ENCODE measurements around the gene AUNIP. TPM values are rescaled to one million over a fixed set of nuclear protein-coding genes. Genes with fewer than 3 reads are reported as not detected.

AUNIP gene
- total and polyA plus RNA-seq, 9 donors: 0.23 to 0.75 (median 0.44) TPM; not detected in 1

DNA sequence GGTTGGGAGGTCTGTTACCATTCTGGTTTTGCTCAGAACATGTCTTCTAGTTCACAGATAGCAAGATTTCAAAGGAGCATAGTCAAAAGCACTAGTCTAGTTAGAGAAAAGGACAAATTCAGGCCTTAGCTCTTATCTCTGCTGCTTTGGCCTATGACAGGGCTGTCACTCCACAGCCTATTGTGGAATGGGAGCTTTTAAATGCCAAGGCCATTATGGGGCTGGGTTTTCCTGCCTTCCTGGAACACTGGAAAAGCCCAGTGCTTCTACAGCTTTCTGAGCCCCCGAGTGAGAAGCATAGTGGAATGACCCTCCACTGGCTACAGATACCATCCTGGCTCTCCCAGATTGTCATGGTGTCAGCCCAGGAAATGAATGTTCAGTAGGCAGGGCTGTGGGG is 30.2 kb downstream of the AUNIP start:
- no peaks in the 10 kb centered on the region for H3K27me3 ChIP-seq
- no peak for DNase-seq
- H3K36me3 ChIP-seq: no peaks in the 10 kb centered on the region
- H3K9me3 ChIP-seq: no peaks in the 10 kb centered on the region
- no peaks in the 10 kb centered on the region for H3K4me1 ChIP-seq (ENCODE audit: insufficient read depth)
- no peak for TF ChIP-seq EP300 (IDR thresholded peaks at IDR 0.05)
- no peak overlapping the region for H3K4me3 ChIP-seq
- intact Hi-C loops (cut with DNase I): loop anchor here in 2 of 4 donors (10.0 kb wide), 2 partner anchors 46 to 176 kb away; partner anchors contain the start of gene PAQR7 (in 2 of the 2)
- 49 to 73% (median 71%) methylated on average over 1 of the region's 1 CpG for WGBS, 3 donors
- H3K27ac ChIP-seq: no peak overlapping the region

DNA sequence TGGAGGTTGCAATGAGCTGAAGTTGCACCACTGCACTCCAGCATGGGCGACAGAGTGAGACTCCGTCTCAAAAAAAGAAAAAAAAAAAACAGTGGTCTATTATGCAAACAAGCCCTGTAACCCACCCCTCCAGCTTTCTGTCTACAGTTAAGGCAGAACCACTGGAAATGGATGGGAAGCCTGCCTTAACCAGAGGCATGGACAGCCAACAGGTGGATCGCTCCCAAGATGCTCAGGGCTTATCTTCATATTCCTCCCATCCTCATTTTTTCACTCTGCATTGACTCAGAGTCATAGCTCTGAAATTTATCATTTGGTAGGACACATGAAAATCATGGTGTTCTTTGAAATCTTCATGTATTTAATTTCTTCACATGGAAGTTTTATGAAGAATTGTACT is 30.8 kb downstream of the AUNIP start:
- 57 to 65% (median 64%) methylated on average over 3 of the region's 3 CpGs for WGBS, 3 donors
- H3K4me3 ChIP-seq: no peak overlapping the region

DNA sequence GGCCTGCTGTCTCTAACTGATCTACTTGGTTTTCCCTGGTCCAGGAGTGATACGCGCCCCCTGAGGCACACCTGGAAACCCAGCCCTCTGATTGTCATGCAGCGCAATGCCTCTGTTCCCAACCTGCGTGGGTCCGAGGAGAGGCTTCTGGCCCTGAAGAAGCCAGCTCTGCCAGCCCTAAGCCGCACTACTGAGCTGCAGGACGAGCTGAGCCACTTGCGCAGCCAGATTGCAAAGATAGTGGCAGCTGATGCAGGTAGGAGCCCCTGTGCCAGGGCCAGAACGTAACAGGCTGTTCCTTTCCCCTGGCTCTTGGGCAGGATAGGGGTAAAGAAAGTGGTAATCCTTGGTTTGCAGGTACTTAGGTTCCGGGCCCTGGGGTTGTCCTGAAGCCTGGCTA is 32.7 kb downstream of the AUNIP start:
- WGBS, 3 donors: 92 to 100% (median 92%) methylated on average over 6 to 10 of the region's 10 CpGs
- TF ChIP-seq, protein P1, sequence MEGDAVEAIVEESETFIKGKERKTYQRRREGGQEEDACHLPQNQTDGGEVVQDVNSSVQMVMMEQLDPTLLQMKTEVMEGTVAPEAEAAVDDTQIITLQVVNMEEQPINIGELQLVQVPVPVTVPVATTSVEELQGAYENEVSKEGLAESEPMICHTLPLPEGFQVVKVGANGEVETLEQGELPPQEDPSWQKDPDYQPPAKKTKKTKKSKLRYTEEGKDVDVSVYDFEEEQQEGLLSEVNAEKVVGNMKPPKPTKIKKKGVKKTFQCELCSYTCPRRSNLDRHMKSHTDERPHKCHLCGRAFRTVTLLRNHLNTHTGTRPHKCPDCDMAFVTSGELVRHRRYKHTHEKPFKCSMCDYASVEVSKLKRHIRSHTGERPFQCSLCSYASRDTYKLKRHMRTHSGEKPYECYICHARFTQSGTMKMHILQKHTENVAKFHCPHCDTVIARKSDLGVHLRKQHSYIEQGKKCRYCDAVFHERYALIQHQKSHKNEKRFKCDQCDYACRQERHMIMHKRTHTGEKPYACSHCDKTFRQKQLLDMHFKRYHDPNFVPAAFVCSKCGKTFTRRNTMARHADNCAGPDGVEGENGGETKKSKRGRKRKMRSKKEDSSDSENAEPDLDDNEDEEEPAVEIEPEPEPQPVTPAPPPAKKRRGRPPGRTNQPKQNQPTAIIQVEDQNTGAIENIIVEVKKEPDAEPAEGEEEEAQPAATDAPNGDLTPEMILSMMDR (IDR thresholded peaks at IDR 0.05): no peak
- TF ChIP-seq POLR2A (IDR thresholded peaks at IDR 0.05) (no peak), EP300 (IDR thresholded peaks at IDR 0.05) (no peak)
- intact Hi-C loops (cut with DNase I): loop anchor here in 2 of 4 donors (10.0 kb wide), 2 partner anchors 48 to 178 kb away; partner anchors contain the start of gene PAQR7 (in 2 of the 2)
- Histone ChIP-seq H3K4me3 (no peak overlapping the region), H3K9me3 (no peaks in the 10 kb centered on the region), H3K36me3 (no peaks in the 10 kb centered on the region), H3K27me3 (no peaks in the 10 kb centered on the region), H3K27ac (no peak overlapping the region), H3K4me1 (ENCODE audit: insufficient read depth) (peaks cover 2% of the 10 kb centered on the region)
- no peak for DNase-seq

More for the DNA sequence above, 30.8 kb downstream of the AUNIP start:
- Histone ChIP-seq H3K4me1 (ENCODE audit: insufficient read depth) (no peaks in the 10 kb centered on the region), H3K9me3 (no peaks in the 10 kb centered on the region), H3K27me3 (no peaks in the 10 kb centered on the region), H3K27ac (no peak overlapping the region), H3K36me3 (no peaks in the 10 kb centered on the region)
- intact Hi-C loops (cut with DNase I): loop anchor here in 2 of 4 donors (10.0 kb wide), 2 partner anchors 46 to 176 kb away; partner anchors contain the start of gene PAQR7 (in 2 of the 2)
- TF ChIP-seq, protein P1 (IDR thresholded peaks at IDR 0.05): no peak
- TF ChIP-seq EP300 (IDR thresholded peaks at IDR 0.05) (no peak), POLR2A (IDR thresholded peaks at IDR 0.05) (no peak)
- DNase-seq: no peak

DNA sequence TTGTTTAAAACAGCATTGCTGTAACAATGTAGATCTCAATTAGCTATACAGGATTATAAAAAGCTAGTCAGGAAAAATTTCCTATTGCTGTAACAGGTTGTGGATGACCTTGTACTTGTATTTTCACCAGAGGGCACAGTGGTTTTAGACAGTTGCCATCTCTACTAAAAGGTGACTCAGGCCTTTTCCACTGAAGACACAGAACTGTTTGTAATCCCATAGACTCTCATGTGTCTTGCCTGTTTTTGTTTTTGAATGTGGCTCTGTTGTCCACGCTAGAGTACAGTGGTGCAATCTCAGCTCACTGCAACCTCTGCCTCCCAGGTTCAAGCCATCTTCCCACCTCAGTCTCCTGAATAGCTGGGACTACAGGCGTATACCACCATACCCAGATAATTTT is 33.7 kb downstream of the AUNIP start:
- intact Hi-C loops (cut with DNase I): loop anchor here in 2 of 4 donors (10.0 kb wide), 2 partner anchors 49 to 179 kb away; partner anchors contain the start of gene PAQR7 (in 2 of the 2)
- Histone ChIP-seq H3K36me3 (no peaks in the 10 kb centered on the region), H3K4me3 (no peak overlapping the region), H3K27ac (no peak overlapping the region), H3K27me3 (no peaks in the 10 kb centered on the region), H3K4me1 (ENCODE audit: insufficient read depth) (peaks cover 8% of the 10 kb centered on the region), H3K9me3 (no peaks in the 10 kb centered on the region)
- 88 to 91% (median 91%) methylated on average over 2 of the region's 2 CpGs for WGBS, 3 donors
- TF ChIP-seq EP300 (IDR thresholded peaks at IDR 0.05): no peak
- TF ChIP-seq POLR2A (IDR thresholded peaks at IDR 0.05): no peak
- TF ChIP-seq, protein P1 (IDR thresholded peaks at IDR 0.05): no peak
- DNase-seq: no peak

DNA sequence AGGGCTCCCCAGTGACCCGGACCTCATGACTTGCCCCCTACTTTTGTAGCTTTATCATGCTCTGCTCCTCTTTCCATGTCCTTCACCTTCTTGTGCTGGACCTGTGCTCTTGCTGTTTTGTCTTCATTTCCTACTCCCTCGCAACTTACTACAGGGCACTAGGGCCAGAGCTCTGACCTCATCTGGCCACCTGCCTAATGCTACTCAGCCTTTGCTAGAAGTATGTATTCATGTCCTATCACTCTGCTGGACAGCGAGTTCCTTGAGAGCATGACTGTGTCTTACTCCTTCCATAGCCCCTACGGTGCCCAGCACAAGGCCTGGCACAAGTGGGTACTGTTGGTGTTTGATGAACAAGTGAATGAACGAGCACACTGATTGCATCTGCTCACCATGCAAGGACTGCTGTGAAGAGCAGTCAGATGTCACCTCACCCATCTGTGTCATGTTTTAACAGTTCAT is 37.6 kb downstream of the AUNIP start:
- no peaks in the 10 kb centered on the region for H3K27me3 ChIP-seq
- no peaks in the 10 kb centered on the region for H3K36me3 ChIP-seq
- H3K4me1 ChIP-seq (ENCODE audit: insufficient read depth): peaks cover 14% of the 10 kb centered on the region
- H3K9me3 ChIP-seq: no peaks in the 10 kb centered on the region
- H3K27ac ChIP-seq: no peak overlapping the region
- TF ChIP-seq, protein P1 (IDR thresholded peaks at IDR 0.05): no peak
- TF ChIP-seq POLR2A (IDR thresholded peaks at IDR 0.05): no peak
- TF ChIP-seq EP300 (IDR thresholded peaks at IDR 0.05): no peak
- intact Hi-C loops (cut with DNase I): loop anchor here in 2 of 4 donors (5.0 to 10.0 kb wide), 3 partner anchors 53 to 183 kb away; partner anchors contain the start of genes PAQR7 (in 2 of the 2) and PAFAH2 (in 1 of the 2)
- peak; percentile 39 to 70 (median 47) for DNase-seq
- 41 to 52% (median 45%) methylated on average over 5 of the region's 5 CpGs for WGBS, 3 donors
- no peak overlapping the region for H3K4me3 ChIP-seq

All from ovary (tissue), 9 donors.